HG03280 (cell line): Measurements from ENCODE around the gene TRPC3.

Experiments used
- ATAC-seq: cut with Tn5 transposase; IDR thresholded peaks from one replicate; pipeline ENCODE4 v1.9.1; 2021; ENCODE audit warnings: mild to moderate bottlenecking, moderate library complexity; ENCODE audit not compliant: unreplicated experiment

The TRPC3 gene

GRCh38 chr4:121951521-121952110 is at the start of gene TRPC3:
Gene TRPC3 (minus strand): TSS chr4:121952060. CDS start chr4:121951680, 380 bp downstream.
- peak; percentile 22 for ATAC-seq

GRCh38 chr4:122000849-122001248 is 49.0 kb upstream of the TRPC3 start:
- no peak for ATAC-seq

GRCh38 chr4:121998024-121998423 is 46.2 kb upstream of the TRPC3 start:
- no peak for ATAC-seq

- ATAC-seq, result no peak
Measured at GRCh38 chr4:121995790-121996537, 44.1 kb upstream of the TRPC3 start.

GRCh38 chr4:121991968-121992367 is 40.1 kb upstream of the TRPC3 start:
- no peak for ATAC-seq

- ATAC-seq, result no peak
Measured at GRCh38 chr4:121990489-121990888, 38.6 kb upstream of the TRPC3 start.

- ATAC-seq, result no peak
Measured at GRCh38 chr4:121989715-121990114, 37.9 kb upstream of the TRPC3 start.

- no peak for ATAC-seq
Measured at GRCh38 chr4:121988950-121989349, 37.1 kb upstream of the TRPC3 start.

- no peak for ATAC-seq
Measured at GRCh38 chr4:121980643-121981042, 28.8 kb upstream of the TRPC3 start.

GRCh38 chr4:121978172-121978516 is 26.3 kb upstream of the TRPC3 start:
- peak; percentile 39 for ATAC-seq

- peak; percentile 92 for ATAC-seq
Measured at GRCh38 chr4:121977251-121978171, 25.7 kb upstream of the TRPC3 start.

- no peak for ATAC-seq
Measured at GRCh38 chr4:121975784-121976183, 23.9 kb upstream of the TRPC3 start.

GRCh38 chr4:121973816-121974215 is 22.0 kb upstream of the TRPC3 start:
- ATAC-seq, result no peak

GRCh38 chr4:121968859-121969258 is 17.0 kb upstream of the TRPC3 start:
- ATAC-seq, result no peak

GRCh38 chr4:121964958-121965357 is 13.1 kb upstream of the TRPC3 start:
- no peak for ATAC-seq

- no peak for ATAC-seq
Measured at GRCh38 chr4:121960818-121961217, 9.0 kb upstream of the TRPC3 start.

- ATAC-seq, result no peak
Measured at GRCh38 chr4:121958777-121959176, 6.9 kb upstream of the TRPC3 start.

GRCh38 chr4:121957266-121957665 is 5.4 kb upstream of the TRPC3 start:
- no peak for ATAC-seq

- ATAC-seq, result no peak
Measured at GRCh38 chr4:121953860-121954259, 2.0 kb upstream of the TRPC3 start.

GRCh38 chr4:121952290-121952689 is 430 bp upstream of the TRPC3 start:
- ATAC-seq, result no peak

GRCh38 chr4:121950680-121951520 is 960 bp downstream of the TRPC3 start:
- ATAC-seq, result peak; percentile 18
